Stimulated activated naive CD8-positive, alpha-beta T cell treated with anti-CD3 and anti-CD28 coated beads, Interleukin-15, Interleukin-2, amounts not matched to agents 100 ng/mL and 50 ng/mL, for 24 hours (primary cell): ENCODE measurements around the gene OR51A2.
"Not testable (repeated sequence)": the region's sequence is repeated elsewhere in the genome, so short reads cannot be mapped to it uniquely, and the experiment has no call there.

Experiments used
- H3K27ac Mint-ChIP-seq: one replicate; pipeline ENCODE4 v1.8.0; 2021; ENCODE audit warnings: mild to moderate bottlenecking, mixed read lengths
- H3K27me3 Mint-ChIP-seq: one replicate; pipeline ENCODE4 v1.8.0; 2021; ENCODE audit warnings: mixed read lengths
- H3K36me3 Mint-ChIP-seq: one replicate; pipeline ENCODE4 v1.8.0; 2021; ENCODE audit warnings: low read depth, mixed read lengths
- H3K4me1 Mint-ChIP-seq: one replicate; pipeline ENCODE4 v1.8.0; 2021; ENCODE audit warnings: low read depth, mixed read lengths
- H3K4me3 Mint-ChIP-seq: one replicate; pipeline ENCODE4 v1.8.0; 2021; ENCODE audit warnings: mild to moderate bottlenecking, mixed read lengths
- H3K9me3 Mint-ChIP-seq: one replicate; pipeline ENCODE4 v1.8.0; 2021; ENCODE audit warnings: mixed read lengths

Gene OR51A2, protein sequence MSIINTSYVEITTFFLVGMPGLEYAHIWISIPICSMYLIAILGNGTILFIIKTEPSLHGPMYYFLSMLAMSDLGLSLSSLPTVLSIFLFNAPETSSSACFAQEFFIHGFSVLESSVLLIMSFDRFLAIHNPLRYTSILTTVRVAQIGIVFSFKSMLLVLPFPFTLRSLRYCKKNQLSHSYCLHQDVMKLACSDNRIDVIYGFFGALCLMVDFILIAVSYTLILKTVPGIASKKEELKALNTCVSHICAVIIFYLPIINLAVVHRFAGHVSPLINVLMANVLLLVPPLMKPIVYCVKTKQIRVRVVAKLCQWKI

GRCh38 chr11:4955613-4956012 lies at the start of gene OR51A2:
TSS of gene OR51A2 (minus strand) at chr11:4955713. CDS start at chr11:4955713, 0 bp downstream.
- H3K27ac Mint-ChIP-seq, H3K4me1 Mint-ChIP-seq, H3K36me3 Mint-ChIP-seq, H3K4me3 Mint-ChIP-seq, H3K27me3 Mint-ChIP-seq, H3K9me3 Mint-ChIP-seq: not testable (repeated sequence)

DNA sequence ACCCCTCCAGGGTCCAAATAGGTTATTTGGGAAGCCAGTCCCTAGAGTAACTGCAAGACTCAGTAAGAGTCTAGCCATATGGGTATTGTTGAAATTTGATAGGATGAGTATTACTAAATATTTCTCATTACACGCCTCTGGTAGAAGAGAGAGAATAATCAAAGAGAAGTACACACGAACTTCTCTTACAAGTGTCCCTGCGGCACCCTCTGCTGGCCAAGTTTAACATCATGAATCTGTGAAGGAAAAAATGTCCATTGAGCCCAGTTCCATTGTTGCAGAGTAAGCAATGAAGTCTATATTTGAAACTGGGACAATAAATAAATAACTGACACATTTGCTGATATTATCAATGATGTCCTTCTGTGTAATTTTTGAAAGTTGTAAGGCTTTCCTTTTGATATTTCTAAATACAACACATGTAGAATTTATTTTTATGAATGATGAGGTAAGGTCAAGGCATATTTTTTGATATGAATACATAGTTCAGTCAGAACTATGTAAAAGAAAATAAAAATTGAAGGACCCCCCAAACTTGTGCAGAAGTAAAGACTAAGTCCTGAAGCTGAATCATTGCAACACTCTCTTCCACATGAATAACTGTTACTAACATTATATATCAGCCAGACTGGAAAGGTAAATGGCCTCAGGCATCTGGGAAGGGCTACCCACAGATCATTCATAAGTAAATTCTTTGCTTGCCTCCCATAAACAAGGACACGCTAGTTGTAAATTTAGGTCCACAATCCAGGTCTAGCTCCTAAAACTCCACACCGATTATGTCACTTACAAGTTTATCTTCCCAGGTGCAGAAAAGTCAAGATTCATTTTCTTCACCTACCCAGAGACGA lies 49.1 kb upstream of the OR51A2 start:
- no peak overlapping the region for H3K27ac Mint-ChIP-seq
- no peak overlapping the region for H3K4me3 Mint-ChIP-seq
- no peaks in the 10 kb centered on the region for H3K4me1 Mint-ChIP-seq
- no peaks in the 10 kb centered on the region for H3K27me3 Mint-ChIP-seq
- H3K9me3 Mint-ChIP-seq: no peaks in the 10 kb centered on the region
- H3K36me3 Mint-ChIP-seq: no peaks in the 10 kb centered on the region

DNA sequence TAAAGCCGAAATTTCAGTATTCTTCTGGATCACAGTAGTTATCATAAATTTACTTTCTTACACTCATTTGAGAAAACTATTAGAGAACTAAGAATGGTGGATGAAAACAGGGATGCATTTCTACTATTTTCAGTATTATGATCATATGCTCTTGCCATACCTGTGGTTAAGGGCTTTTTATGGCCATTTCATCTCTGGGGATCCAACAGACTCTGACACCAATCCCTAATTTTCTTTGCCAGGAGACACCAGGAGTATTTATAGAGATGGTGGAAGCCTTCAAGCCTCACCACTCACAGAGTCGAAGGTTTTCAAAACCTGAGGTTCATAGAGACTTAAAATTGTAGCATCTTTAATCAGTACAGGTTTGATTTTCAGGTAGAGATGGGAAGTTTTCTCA lies 39.0 kb upstream of the OR51A2 start, which contains the start of gene OR51L1:
TSS of gene OR51L1 (plus strand) at position 301 of the 400 bp plus-strand sequence. CDS start 4,132 bp downstream, outside the sequence.
- Mint-ChIP-seq H3K36me3 (no peaks in the 10 kb centered on the region), H3K27ac (no peak within 1 kb of the TSS), H3K9me3 (no peaks in the 10 kb centered on the region), H3K4me1 (no peaks in the 10 kb centered on the region), H3K27me3 (no peaks in the 10 kb centered on the region), H3K4me3 (no peak within 1 kb of the TSS)

GRCh38 chr11:4991060-4991459 lies 35.5 kb upstream of the OR51A2 start:
- H3K27ac Mint-ChIP-seq: no peak overlapping the region
- no peaks in the 10 kb centered on the region for H3K9me3 Mint-ChIP-seq
- no peaks in the 10 kb centered on the region for H3K4me1 Mint-ChIP-seq
- H3K27me3 Mint-ChIP-seq: no peaks in the 10 kb centered on the region
- H3K36me3 Mint-ChIP-seq: no peaks in the 10 kb centered on the region
- no peak overlapping the region for H3K4me3 Mint-ChIP-seq

DNA sequence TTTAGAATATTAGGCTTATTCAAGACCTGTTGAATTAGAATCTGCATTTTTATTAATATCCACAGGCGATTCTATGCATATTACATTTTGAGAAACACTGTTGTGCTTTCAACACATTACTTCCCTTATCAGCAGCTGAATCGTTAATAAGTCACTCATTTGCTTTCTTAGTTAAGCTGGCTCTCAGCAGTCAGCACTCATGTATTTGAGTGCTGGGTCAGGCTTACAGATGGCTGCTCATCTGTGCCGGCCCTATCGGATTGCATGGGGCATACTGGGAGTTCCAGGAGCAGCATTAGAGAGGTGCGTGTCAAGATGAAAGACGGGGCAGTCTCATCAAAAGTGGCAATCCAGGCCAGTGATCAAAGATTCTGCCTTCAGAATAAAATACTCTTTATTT lies 28.3 kb upstream of the OR51A2 start:
- Mint-ChIP-seq H3K36me3 (no peaks in the 10 kb centered on the region), H3K9me3 (no peaks in the 10 kb centered on the region), H3K27me3 (no peaks in the 10 kb centered on the region), H3K4me1 (no peaks in the 10 kb centered on the region), H3K4me3 (no peak overlapping the region), H3K27ac (no peak overlapping the region)

DNA sequence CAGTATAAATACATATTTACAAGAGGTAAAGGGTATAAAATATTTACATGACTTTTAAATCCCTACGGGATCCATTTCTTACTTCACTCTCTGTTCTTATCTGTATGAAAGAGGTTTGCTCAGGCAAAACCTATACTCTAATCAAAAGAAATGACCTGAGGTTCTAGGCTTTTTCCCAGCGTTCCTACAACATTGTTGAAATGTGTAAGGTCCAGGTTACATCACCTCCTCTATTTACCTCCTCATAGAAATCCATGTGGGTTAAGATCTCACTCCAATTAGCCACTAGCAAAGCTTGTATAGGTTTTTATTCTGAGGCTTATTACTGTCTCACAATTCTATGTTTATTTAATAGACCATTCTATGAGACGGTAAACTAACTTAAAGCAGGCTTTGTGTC lies 27.2 kb upstream of the OR51A2 start:
- Mint-ChIP-seq H3K27me3 (no peaks in the 10 kb centered on the region), H3K36me3 (no peaks in the 10 kb centered on the region), H3K27ac (no peak overlapping the region), H3K9me3 (peaks cover 3% of the 10 kb centered on the region), H3K4me1 (no peaks in the 10 kb centered on the region), H3K4me3 (no peak overlapping the region)

- H3K27me3 Mint-ChIP-seq: no peaks in the 10 kb centered on the region
- H3K4me3 Mint-ChIP-seq: no peak overlapping the region
- peaks cover 3% of the 10 kb centered on the region for H3K9me3 Mint-ChIP-seq
- H3K36me3 Mint-ChIP-seq: no peaks in the 10 kb centered on the region
- no peak overlapping the region for H3K27ac Mint-ChIP-seq
- H3K4me1 Mint-ChIP-seq: no peaks in the 10 kb centered on the region
Observed at GRCh38 chr11:4979036-4979435, 23.5 kb upstream of the OR51A2 start.

GRCh38 chr11:4975436-4975835 lies 19.9 kb upstream of the OR51A2 start:
- Mint-ChIP-seq H3K4me1 (no peaks in the 10 kb centered on the region), H3K27ac (no peak overlapping the region)

DNA sequence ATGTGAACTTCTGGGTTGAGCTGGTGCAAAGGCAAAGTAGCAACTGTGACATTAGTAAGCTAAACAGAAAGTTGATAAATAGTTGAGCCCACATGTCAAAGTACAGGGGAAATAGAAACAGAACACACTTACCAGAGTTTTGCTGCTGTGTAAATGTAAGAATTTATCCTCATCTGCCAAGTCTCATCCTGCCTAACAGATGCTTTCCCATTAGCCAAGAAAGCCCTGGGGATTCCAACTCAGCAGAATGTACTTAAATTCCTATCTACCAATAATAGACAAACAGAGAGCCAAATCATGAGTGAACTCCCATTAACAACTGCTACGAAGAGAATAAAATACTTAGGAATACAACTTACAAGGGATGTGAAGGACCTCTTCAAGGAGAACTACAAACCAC lies 7.3 kb upstream of the OR51A2 start:
- H3K9me3 Mint-ChIP-seq: peaks cover 4% of the 10 kb centered on the region
- no peaks in the 10 kb centered on the region for H3K36me3 Mint-ChIP-seq
- H3K4me1 Mint-ChIP-seq: no peaks in the 10 kb centered on the region
- H3K27me3 Mint-ChIP-seq: peaks cover 3% of the 10 kb centered on the region
- H3K27ac Mint-ChIP-seq: no peak overlapping the region
- no peak overlapping the region for H3K4me3 Mint-ChIP-seq

More at GRCh38 chr11:4975436-4975835, 19.9 kb upstream of the OR51A2 start:
- no peaks in the 10 kb centered on the region for H3K27me3 Mint-ChIP-seq
- H3K9me3 Mint-ChIP-seq: peaks cover 3% of the 10 kb centered on the region
- no peak overlapping the region for H3K4me3 Mint-ChIP-seq
- H3K36me3 Mint-ChIP-seq: no peaks in the 10 kb centered on the region

DNA sequence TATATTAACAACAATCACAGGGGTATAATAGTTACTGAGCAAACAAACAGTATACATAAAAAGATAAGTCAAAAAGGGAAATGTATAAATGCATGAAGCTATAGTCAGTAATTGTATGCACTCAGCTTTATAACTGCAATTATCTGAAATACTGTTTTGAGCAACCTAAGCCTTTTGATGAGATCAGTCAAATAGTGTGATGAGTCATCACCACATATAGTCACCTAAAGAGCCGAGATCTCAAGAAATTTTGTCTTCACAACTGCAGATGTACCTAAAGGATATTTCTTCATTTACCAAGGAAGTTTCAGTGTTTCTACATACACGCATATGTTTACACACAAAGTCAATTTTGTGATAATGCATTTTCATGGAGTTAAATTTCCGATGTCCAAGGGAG lies 5.4 kb upstream of the OR51A2 start:
- no peaks in the 10 kb centered on the region for H3K4me1 Mint-ChIP-seq
- no peaks in the 10 kb centered on the region for H3K36me3 Mint-ChIP-seq
- H3K9me3 Mint-ChIP-seq: peaks cover 4% of the 10 kb centered on the region
- no peaks in the 10 kb centered on the region for H3K27me3 Mint-ChIP-seq
- no peak overlapping the region for H3K4me3 Mint-ChIP-seq
- no peak overlapping the region for H3K27ac Mint-ChIP-seq

DNA sequence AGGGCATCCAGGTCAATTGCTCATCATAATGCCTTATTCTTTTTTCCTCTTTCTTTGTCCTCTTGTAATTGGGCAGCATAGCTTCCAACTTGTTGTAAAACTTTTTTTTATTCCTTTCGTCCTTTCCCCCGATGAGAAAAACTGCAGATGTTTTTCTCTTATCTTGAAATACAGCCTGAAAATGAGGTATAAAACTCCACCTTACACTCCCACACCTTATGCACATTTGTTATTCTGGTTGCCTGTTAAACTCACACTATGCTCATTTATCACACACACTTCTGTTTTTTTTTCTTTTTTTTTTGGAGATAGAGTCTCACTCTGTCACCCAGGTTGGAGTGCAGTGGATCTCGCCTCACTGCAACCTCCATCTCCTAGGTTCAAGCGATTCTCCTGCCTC lies 1.9 kb upstream of the OR51A2 start:
- no peaks in the 10 kb centered on the region for H3K4me1 Mint-ChIP-seq
- no peak overlapping the region for H3K27ac Mint-ChIP-seq
- H3K9me3 Mint-ChIP-seq: peaks cover 4% of the 10 kb centered on the region
- H3K36me3 Mint-ChIP-seq: no peaks in the 10 kb centered on the region
- H3K27me3 Mint-ChIP-seq: no peaks in the 10 kb centered on the region
- no peak overlapping the region for H3K4me3 Mint-ChIP-seq

DNA sequence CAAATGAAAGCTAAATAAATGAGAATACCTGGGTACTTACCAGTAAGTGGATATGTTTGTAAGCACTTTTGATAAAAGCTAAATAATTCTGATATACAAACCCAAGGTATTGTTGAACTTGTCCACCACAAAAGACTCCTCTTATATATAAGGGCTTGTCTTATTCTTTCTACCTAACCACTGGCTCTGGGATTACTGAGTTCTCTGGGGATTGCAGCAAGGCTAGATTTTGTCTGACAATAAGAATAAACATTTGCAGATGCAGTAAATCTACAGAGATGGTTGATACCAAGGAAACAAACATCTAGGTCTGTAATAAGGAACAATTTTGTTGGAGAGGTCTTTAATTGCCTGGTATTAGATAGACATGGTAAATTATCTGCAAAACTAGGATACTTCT lies 8.0 kb downstream of the OR51A2 start, which contains the start of gene OR51A4:
TSS of gene OR51A4 (minus strand) at position 101 of the 400 bp plus-strand sequence. CDS start 505 bp downstream, outside the sequence.
- H3K9me3 Mint-ChIP-seq: no peaks in the 10 kb centered on the region
- H3K27me3 Mint-ChIP-seq: no peaks in the 10 kb centered on the region
- no peaks in the 10 kb centered on the region for H3K36me3 Mint-ChIP-seq
- H3K4me3 Mint-ChIP-seq: no peak within 1 kb of the TSS
- no peak within 1 kb of the TSS for H3K27ac Mint-ChIP-seq
- H3K4me1 Mint-ChIP-seq: no peaks in the 10 kb centered on the region

DNA sequence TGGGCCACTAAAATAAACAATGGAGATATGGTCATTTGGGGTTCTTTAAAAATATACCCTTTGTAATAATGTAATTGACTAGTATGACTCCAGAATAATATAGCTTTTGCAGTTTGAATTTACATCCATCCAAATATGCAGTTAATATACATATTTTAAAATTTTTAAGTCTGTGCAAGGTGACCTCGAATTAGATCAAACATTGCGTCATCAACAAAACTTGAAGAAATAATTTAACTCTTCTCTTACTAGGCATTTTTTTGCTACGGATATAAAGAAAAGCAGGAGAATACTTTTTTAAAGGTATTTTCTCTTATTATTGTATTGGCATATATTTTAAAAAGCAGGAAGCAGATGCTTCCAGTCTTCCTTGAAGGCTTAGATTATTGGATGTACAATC lies 18.8 kb downstream of the OR51A2 start:
- Mint-ChIP-seq H3K4me1 (no peaks in the 10 kb centered on the region), H3K9me3 (peaks cover 8% of the 10 kb centered on the region), H3K4me3 (no peak overlapping the region), H3K27ac (no peak overlapping the region), H3K36me3 (no peaks in the 10 kb centered on the region), H3K27me3 (no peaks in the 10 kb centered on the region)

DNA sequence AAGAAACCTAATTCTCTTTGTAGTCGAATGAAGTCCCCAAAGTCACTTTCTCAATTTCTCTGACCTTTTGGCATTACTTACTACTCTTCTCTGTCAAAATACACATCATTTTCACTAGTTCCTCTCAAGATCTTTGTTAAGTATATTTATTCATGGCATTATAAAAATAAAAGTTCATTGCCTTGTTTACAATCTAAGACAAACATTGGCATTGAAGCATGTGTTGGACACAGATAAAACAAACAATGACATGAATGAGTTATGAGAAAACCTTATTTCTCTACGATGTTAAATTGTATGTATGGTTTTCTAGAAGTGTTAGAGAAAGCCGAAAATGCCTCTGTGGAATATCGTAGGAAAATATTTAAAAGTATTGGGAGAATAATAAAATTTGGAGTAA lies 22.8 kb downstream of the OR51A2 start:
- H3K36me3 Mint-ChIP-seq: no peaks in the 10 kb centered on the region
- H3K4me3 Mint-ChIP-seq: no peak overlapping the region
- no peaks in the 10 kb centered on the region for H3K27me3 Mint-ChIP-seq
- no peaks in the 10 kb centered on the region for H3K4me1 Mint-ChIP-seq
- H3K27ac Mint-ChIP-seq: no peak overlapping the region
- peaks cover 7% of the 10 kb centered on the region for H3K9me3 Mint-ChIP-seq

DNA sequence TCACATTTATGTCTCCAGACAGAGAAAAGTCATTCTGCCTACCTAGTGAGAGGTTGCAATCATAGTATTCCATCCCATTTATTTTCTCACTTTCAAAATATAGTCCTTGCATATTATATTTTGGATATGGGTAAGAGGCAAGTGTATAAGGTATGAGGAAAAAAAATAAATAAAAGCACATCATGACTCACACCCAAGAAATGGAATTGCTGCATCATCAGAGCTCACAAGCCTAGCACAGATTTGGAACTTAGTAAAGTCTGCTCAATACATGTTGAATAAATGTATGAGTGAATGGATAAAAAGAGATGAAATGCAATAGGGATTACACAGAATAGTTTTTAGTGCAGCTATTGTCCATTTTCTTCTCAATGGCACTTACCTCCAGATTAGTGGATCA lies 28.9 kb downstream of the OR51A2 start:
- H3K9me3 Mint-ChIP-seq: no peaks in the 10 kb centered on the region
- H3K27me3 Mint-ChIP-seq: peaks cover 10% of the 10 kb centered on the region
- no peak overlapping the region for H3K4me3 Mint-ChIP-seq
- no peak overlapping the region for H3K27ac Mint-ChIP-seq
- H3K4me1 Mint-ChIP-seq: no peaks in the 10 kb centered on the region
- H3K36me3 Mint-ChIP-seq: no peaks in the 10 kb centered on the region
